Endodermal cell (in vitro differentiated cells): ENCODE measurements around the gene COL4A1. TPM values are rescaled to one million over a fixed set of nuclear protein-coding genes. Genes with fewer than 3 reads are reported as not detected.

Experiments used
- DNase-seq: peaks from one replicate; pipeline ENCODE4 v3.0.0-alpha.2; 2017
- H3K27ac ChIP-seq: 2 replicates; pipeline ENCODE4 v1.5.1; 2013; ENCODE audit warnings: mild to moderate bottlenecking, low read depth, low read length, moderate library complexity
- H3K27me3 ChIP-seq: 2 replicates; pipeline ENCODE4 v1.6.1; 2013; ENCODE audit warnings: mild to moderate bottlenecking, low read length, moderate library complexity; ENCODE audit not compliant: insufficient read depth, control insufficient read depth, poor library complexity, severe bottlenecking
- H3K36me3 ChIP-seq: 2 replicates; pipeline ENCODE4 v1.7.0; 2013; ENCODE audit warnings: mild to moderate bottlenecking, low read length, moderate library complexity; ENCODE audit not compliant: control insufficient read depth, insufficient read depth
- H3K4me1 ChIP-seq: one replicate; pipeline ENCODE4 v1.7.0; 2013; ENCODE audit warnings: low read length; ENCODE audit not compliant: control insufficient read depth, insufficient read depth
- H3K4me3 ChIP-seq: 2 replicates; pipeline ENCODE4 v1.5.1; 2013; ENCODE audit warnings: mild to moderate bottlenecking, low read length, moderate library complexity
- H3K9ac ChIP-seq: 2 replicates; pipeline ENCODE4 v1.6.1; 2013; ENCODE audit warnings: mild to moderate bottlenecking, low read length, moderate library complexity; ENCODE audit not compliant: poor library complexity, severe bottlenecking; ENCODE audit errors: extremely low read depth
- H3K9me3 ChIP-seq: 2 replicates; pipeline ENCODE4 v1.6.1; 2013; ENCODE audit warnings: mild to moderate bottlenecking, low read length, moderate library complexity; ENCODE audit not compliant: control insufficient read depth
- H3K27ac Mint-ChIP-seq: 2 replicates; pipeline ENCODE4 v1.8.0; 2020; ENCODE audit warnings: mixed read lengths
- H3K27me3 Mint-ChIP-seq: 2 replicates; pipeline ENCODE4 v1.8.0; 2021; ENCODE audit warnings: mild to moderate bottlenecking, mixed read lengths; ENCODE audit not compliant: insufficient read depth
- H3K36me3 Mint-ChIP-seq: 2 replicates; pipeline ENCODE4 v1.8.0; 2020; ENCODE audit warnings: low read depth, mixed read lengths
- H3K4me1 Mint-ChIP-seq: 2 replicates; pipeline ENCODE4 v1.8.0; 2020; ENCODE audit warnings: mixed read lengths
- H3K4me3 Mint-ChIP-seq: 2 replicates; pipeline ENCODE4 v1.8.0; 2020; ENCODE audit warnings: mild to moderate bottlenecking, moderate library complexity, mixed read lengths
- H3K9me3 Mint-ChIP-seq: 2 replicates; pipeline ENCODE4 v1.8.0; 2020; ENCODE audit warnings: mild to moderate bottlenecking, mixed read lengths
- CTCF ChIP-seq: fragments of 200-600 bp; sonication (generic); conservative IDR thresholded peaks from 2 replicates; pipeline ENCODE4 v1.5.0; 2021; ENCODE audit warnings: antibody characterized with exemption, mild to moderate bottlenecking
- WGBS, 2 experiments: methylation state at CpG; one replicate each; pipeline versions ENCODE4 v1.1.5 to v1.1.7; 2013; ENCODE audit warnings: missing lambda C conversion rate in 2 of 2, mixed read lengths in 1 of 2; ENCODE audit not compliant: insufficient coverage in 1 of 2, insufficient read length in 1 of 2; 5-methylcytosine and 5-hydroxymethylcytosine counted together
- total RNA-seq, 2 donors: library from RNA; stranded (reverse); fragmentation: NEBNext Ultra II Directional in 1 of 2; extraction: Animal tissue kit (Norgen Biotek cat#: 25700) in 1 of 2; gene quantifications; 2 replicates in 1 of 2; 3 replicates in 1 of 2; pipeline ENCODE4 v1.2.1, GENCODE V29; 2021

COL4A1 gene
- total RNA-seq, 2 donors from 2014 or later = 702 to 764 TPM

DNA sequence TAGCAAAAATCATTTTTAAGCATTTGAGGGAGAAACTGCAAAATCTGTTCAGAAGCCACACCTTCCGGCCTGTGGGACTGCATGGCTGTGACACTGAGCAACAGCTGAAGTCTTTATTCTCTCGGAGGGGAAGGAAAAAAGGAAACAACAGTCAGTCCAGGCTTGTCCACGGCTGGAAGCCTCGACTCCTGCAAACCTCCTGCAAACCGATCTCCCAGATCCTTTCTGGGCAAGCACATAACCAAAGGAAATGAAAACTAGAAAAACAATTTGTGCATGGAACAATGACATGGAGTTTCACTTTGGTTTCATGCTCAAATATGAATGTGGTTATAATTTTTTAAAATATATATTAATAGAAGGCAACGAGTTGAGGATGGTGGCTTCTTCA is 1.0 kb downstream of the COL4A1 start:
- Mint-ChIP-seq H3K27ac (no peak overlapping the region), H3K4me1 (peaks cover 64% of the 10 kb centered on the region), H3K4me3 (peak overlapping the region; percentile 93), H3K9me3 (no peaks in the 10 kb centered on the region), H3K36me3 (peaks cover 57% of the 10 kb centered on the region), H3K27me3 (peaks cover 4% of the 10 kb centered on the region)
- H3K4me3 ChIP-seq = peak overlapping the region; percentile 92
- H3K27ac ChIP-seq = no peak overlapping the region
- TF ChIP-seq CTCF = no peak
- H3K36me3 ChIP-seq = peaks cover 49% of the 10 kb centered on the region
- no peaks in the 10 kb centered on the region for H3K9me3 ChIP-seq
- peak; percentile 36 for DNase-seq
- peaks cover 37% of the 10 kb centered on the region for H3K4me1 ChIP-seq
- WGBS, 2 experiments = 16 to 19% methylated on average over 4 to 6 of the region's 6 CpGs
- no peaks in the 10 kb centered on the region for H3K27me3 ChIP-seq
- peak overlapping the region; percentile 82 for H3K9ac ChIP-seq

DNA sequence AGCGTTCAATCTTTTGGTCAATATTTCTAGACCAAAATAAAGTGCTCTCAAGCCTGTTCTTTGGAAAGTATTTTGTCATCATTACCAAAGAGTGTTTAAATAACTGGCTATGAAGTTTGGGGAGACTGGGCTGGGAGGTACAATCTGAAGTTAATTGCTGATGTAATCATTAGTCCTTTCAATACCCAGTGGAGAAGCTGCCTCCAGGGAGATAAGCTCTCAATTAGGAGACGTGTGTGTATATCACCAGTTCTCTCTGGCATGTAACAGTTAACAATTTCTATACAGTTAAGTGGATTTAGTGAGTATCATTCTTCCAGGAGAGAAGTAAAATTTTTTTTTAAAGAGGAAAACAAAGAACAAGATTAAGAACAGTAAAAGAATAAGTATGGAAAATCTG is 1.4 kb downstream of the COL4A1 start:
- TF ChIP-seq CTCF = no peak
- Histone ChIP-seq H3K36me3 (peaks cover 49% of the 10 kb centered on the region), H3K27ac (no peak overlapping the region), H3K9me3 (no peaks in the 10 kb centered on the region), H3K4me3 (peak overlapping the region; percentile 92), H3K9ac (peak overlapping the region; percentile 82), H3K4me1 (peaks cover 33% of the 10 kb centered on the region), H3K27me3 (no peaks in the 10 kb centered on the region)
- Mint-ChIP-seq H3K36me3 (peaks cover 56% of the 10 kb centered on the region), H3K27me3 (peaks cover 4% of the 10 kb centered on the region), H3K4me1 (peaks cover 65% of the 10 kb centered on the region), H3K4me3 (peak overlapping the region; percentile 93), H3K9me3 (no peaks in the 10 kb centered on the region), H3K27ac (no peak overlapping the region)
- DNase-seq = no peak
- WGBS, 2 experiments = 44 to 100% methylated on average over 1 to 2 of the region's 2 CpGs

- 89 to 90% methylated on average over 4 of the region's 4 CpGs for WGBS, 2 experiments
- Mint-ChIP-seq H3K36me3 (peaks cover 52% of the 10 kb centered on the region), H3K27me3 (peaks cover 4% of the 10 kb centered on the region), H3K4me1 (peaks cover 64% of the 10 kb centered on the region), H3K27ac (no peak overlapping the region), H3K4me3 (peak overlapping the region; percentile 93), H3K9me3 (no peaks in the 10 kb centered on the region)
- no peak for TF ChIP-seq CTCF
- Histone ChIP-seq H3K9me3 (no peaks in the 10 kb centered on the region), H3K4me1 (peaks cover 29% of the 10 kb centered on the region), H3K27me3 (no peaks in the 10 kb centered on the region), H3K9ac (peak overlapping the region; percentile 82), H3K4me3 (peak overlapping the region; percentile 92), H3K27ac (no peak overlapping the region), H3K36me3 (peaks cover 49% of the 10 kb centered on the region)
- no peak for DNase-seq
Measured at GRCh38 chr13:110305001-110305400, 2.0 kb downstream of the COL4A1 start.
